Ascending aorta (tissue), 2 donors: ENCODE measurements around the gene EXOC3. TPM values are rescaled to one million over a fixed set of nuclear protein-coding genes. Genes with fewer than 3 reads are reported as not detected.

Experiments
- DNase-seq, 2 donors: peaks; one replicate each; pipeline ENCODE4 v3.0.0-alpha.2; 2019; ENCODE audit warnings: low spot score in 2 of 2
- H3K27ac ChIP-seq, 2 donors: fragments of 200-600 bp; sonication (generic); one replicate each; pipeline ENCODE4 v1.5.1; 2016 to 2017; ENCODE audit warnings: mild to moderate bottlenecking in 1 of 2
- H3K27me3 ChIP-seq: fragments of 200-600 bp; sonication (generic); one replicate; pipeline ENCODE4 v1.5.1; 2017
- H3K36me3 ChIP-seq, 2 donors: fragments of 200-600 bp; sonication (generic); one replicate each; pipeline ENCODE4 v1.5.1; 2016
- H3K4me1 ChIP-seq, 2 donors: fragments of 200-600 bp; sonication (generic); one replicate each; pipeline ENCODE4 v1.5.1; 2016 to 2017; ENCODE audit warnings: mild to moderate bottlenecking in 1 of 2
- H3K4me3 ChIP-seq, 2 donors: fragments of 200-600 bp; sonication (generic); one replicate each; pipeline ENCODE4 v1.5.1; 2016 to 2017; ENCODE audit warnings: mild to moderate bottlenecking in 1 of 2
- H3K9me3 ChIP-seq, 2 donors: fragments of 200-600 bp; sonication (generic); one replicate each; pipeline ENCODE4 v1.5.1; 2016
- intact Hi-C: fragments of 100-400 bp; cut with DNase I; formaldehyde crosslinking; loops from one replicate; pipeline ENCODE4 v1.15.1; 2023
- total RNA-seq: library from RNA; depleted of rRNA; stranded (reverse); fragments of >200 nt; gene quantifications from one replicate; pipeline ENCODE4 v1.1.0, GENCODE V29; 2016
- TF ChIP-seq, protein P1 (sequence below), 3 experiments: fragments of 200-600 bp in 2 of 3; fragments of 450-650 bp in 1 of 3; sonication (generic) in 2 of 3; IDR thresholded peaks; one replicate each; pipeline ENCODE4 v1.5.1; 2016 to 2019; ENCODE audit warnings: antibody characterized with exemption in 3 of 3, mild to moderate bottlenecking in 1 of 3, moderate library complexity in 1 of 3

Gene EXOC3
- total RNA-seq, 1 donor from 2014 or later, result 56.7 TPM

DNA sequence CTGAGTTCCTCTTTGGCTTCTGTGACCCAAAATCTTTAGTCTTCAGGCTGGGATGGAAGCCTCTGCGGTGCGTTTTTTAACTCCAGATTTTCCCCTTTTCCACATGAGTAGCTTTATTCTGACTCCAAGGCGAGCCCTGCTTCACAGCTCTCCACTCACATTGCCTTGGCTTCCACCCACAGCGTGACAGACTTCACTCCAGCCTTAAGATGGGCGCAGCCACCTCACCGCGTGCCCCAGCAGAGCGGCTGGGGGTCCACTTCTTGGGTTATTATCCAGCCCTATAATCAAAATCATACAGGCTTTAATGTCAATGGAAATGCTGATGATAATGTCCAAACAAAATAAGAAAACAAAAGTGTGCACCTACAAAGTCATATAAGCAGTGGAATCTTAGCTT lies 1.2 kb downstream of the EXOC3 start:
- peak in 1 of 2 donors; percentile 55 for DNase-seq
- intact Hi-C loops, result loop anchor here (5.0 to 10.0 kb wide), 3 partner anchors 169 to 227 kb away; partner anchors contain the start of genes CCDC127, CEP72, PDCD6 and SDHA
- Histone ChIP-seq H3K9me3 (no peaks in the 10 kb centered on the region), H3K27ac (no peak overlapping the region), H3K4me3 (peak overlapping the region; percentile 71 to 92), H3K27me3 (no peaks in the 10 kb centered on the region), H3K4me1 (peaks cover 12% of the 10 kb centered on the region in 2 donors), H3K36me3 (peaks cover 28 to 33% of the 10 kb centered on the region in 2 donors)
- TF ChIP-seq, protein P1, sequence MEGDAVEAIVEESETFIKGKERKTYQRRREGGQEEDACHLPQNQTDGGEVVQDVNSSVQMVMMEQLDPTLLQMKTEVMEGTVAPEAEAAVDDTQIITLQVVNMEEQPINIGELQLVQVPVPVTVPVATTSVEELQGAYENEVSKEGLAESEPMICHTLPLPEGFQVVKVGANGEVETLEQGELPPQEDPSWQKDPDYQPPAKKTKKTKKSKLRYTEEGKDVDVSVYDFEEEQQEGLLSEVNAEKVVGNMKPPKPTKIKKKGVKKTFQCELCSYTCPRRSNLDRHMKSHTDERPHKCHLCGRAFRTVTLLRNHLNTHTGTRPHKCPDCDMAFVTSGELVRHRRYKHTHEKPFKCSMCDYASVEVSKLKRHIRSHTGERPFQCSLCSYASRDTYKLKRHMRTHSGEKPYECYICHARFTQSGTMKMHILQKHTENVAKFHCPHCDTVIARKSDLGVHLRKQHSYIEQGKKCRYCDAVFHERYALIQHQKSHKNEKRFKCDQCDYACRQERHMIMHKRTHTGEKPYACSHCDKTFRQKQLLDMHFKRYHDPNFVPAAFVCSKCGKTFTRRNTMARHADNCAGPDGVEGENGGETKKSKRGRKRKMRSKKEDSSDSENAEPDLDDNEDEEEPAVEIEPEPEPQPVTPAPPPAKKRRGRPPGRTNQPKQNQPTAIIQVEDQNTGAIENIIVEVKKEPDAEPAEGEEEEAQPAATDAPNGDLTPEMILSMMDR (IDR thresholded peaks at IDR 0.05), result no peak

DNA sequence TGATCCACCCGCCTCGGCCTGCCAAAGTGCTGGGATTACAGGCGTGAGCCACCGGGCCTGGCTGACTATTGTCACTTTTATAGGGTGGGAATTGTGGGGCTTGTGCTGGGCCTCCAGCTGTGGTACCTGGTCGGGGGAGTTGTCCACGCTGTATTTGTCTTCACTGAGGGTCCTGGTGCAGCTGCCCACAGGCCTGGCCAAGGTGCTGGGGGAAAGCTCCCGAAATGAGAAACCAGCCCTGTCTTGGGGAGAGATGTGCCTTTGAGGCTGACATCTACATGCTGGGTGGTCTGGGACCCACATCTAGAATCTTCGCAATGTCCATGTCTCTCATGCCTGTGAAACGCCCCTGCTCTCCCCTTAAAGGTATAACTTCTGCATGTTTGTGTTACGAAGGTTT lies 2.6 kb downstream of the EXOC3 start:
- TF ChIP-seq, protein P1 (IDR thresholded peaks at IDR 0.05), result no peak
- no peak overlapping the region for H3K27ac ChIP-seq
- no peak overlapping the region for H3K4me3 ChIP-seq
- peak in 1 of 2 donors; percentile 30 for DNase-seq
- peaks cover 36 to 46% of the 10 kb centered on the region in 2 donors for H3K36me3 ChIP-seq
- no peaks in the 10 kb centered on the region for H3K27me3 ChIP-seq
- intact Hi-C loops, result loop anchor here (10.0 kb wide), 2 partner anchors 169 to 171 kb away; partner anchors contain the start of genes CEP72 and PDCD6
- peaks cover 12% of the 10 kb centered on the region in 2 donors for H3K4me1 ChIP-seq
- no peaks in the 10 kb centered on the region for H3K9me3 ChIP-seq

DNA sequence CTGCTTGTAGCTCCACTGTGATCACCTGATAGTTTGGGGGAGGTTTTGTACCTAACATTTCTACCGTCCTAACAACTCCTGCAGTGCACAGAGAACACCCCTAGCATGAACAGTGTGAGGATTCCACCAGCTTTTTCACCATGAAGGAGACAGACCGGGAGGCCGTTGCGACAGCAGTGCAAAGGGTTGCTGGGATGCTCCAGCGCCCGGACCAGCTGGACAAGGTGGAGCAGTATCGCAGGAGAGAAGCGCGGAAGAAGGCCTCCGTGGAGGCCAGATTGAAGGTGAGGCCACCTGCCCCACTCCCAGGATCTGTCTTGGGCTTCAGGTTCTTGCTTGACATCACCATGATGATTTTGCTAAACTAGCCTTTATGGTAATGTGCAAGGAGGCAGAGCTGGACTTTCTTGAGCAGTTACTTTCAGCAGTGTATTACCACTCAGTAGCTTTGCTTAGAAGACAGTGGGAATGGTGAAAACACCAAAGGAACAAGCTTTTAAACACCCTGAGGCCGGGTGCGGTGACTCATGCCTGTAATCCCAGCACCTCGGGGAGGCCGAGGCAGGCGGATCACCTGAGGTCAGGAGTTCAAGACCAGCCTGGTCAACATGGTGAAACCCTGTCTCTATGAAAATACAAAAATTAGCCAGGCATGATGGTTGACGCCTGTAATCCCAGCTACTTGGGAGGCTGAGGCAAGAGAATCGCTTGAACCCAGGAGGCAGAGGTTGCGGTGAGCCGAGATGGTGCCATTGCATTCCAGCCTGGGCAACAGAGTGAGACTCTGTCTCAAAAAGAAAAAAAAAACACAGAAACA lies 3.3 kb downstream of the EXOC3 start:
- DNase-seq, result peak in 1 of 2 donors; percentile 54
- H3K27me3 ChIP-seq, result no peaks in the 10 kb centered on the region
- TF ChIP-seq, protein P1 (IDR thresholded peaks at IDR 0.05), result no peak
- peaks cover 12% of the 10 kb centered on the region in 2 donors for H3K4me1 ChIP-seq
- peaks cover 0 to 2% of the 10 kb centered on the region in 2 donors for H3K9me3 ChIP-seq
- H3K36me3 ChIP-seq, result peaks cover 41 to 53% of the 10 kb centered on the region in 2 donors
- no peak overlapping the region for H3K4me3 ChIP-seq
- intact Hi-C loops, result loop anchor here (10.0 kb wide), 2 partner anchors 169 to 171 kb away; partner anchors contain the start of genes CEP72 and PDCD6
- H3K27ac ChIP-seq, result no peak overlapping the region

DNA sequence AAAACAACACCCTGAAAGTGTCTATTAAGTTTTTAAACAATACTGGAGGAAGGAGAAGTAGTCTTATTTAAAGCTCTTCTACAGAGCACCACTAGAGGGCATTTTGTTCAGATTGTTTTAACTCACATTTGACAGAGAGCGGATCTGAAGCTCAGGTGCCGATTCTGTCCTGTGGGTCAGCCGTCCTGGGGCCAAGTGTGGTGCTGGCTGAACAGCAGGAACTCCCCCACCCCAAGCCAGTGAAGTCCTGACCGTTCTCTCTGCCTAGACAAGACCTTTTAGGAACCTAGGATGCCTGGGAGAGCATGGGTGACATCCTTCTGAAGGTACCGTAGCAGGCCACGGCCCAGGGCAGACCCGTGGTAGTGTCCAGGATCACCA lies 3.9 kb downstream of the EXOC3 start:
- intact Hi-C loops, result loop anchor here (10.0 kb wide), 2 partner anchors 168 to 172 kb away; partner anchors contain the start of genes CEP72 and PDCD6
- TF ChIP-seq, protein P1 (IDR thresholded peaks at IDR 0.05), result peak in 1 of 3 experiments; percentile 43
- H3K4me3 ChIP-seq, result no peak overlapping the region
- no peak overlapping the region for H3K27ac ChIP-seq
- H3K36me3 ChIP-seq, result peaks cover 46 to 59% of the 10 kb centered on the region in 2 donors
- H3K27me3 ChIP-seq, result no peaks in the 10 kb centered on the region
- DNase-seq, result peak in 1 of 2 donors; percentile 54
- peaks cover 5 to 8% of the 10 kb centered on the region in 2 donors for H3K9me3 ChIP-seq
- H3K4me1 ChIP-seq, result peaks cover 12% of the 10 kb centered on the region in 2 donors

DNA sequence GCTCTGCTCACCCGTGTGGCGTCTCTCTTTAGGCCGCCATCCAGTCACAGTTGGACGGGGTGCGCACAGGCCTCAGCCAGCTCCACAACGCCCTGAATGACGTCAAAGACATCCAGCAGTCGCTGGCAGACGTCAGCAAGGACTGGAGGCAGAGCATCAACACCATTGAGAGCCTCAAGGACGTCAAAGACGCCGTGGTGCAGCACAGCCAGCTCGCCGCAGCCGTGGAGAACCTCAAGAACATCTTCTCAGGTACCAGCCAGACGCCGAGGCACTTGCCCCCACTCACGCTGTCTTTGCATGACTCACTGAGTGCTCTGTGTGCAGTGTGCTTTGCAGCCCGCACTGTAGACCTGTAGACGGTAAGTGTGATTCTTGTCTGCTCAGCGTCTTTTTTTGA lies 4.5 kb downstream of the EXOC3 start:
- H3K27ac ChIP-seq, result no peak overlapping the region
- intact Hi-C loops, result loop anchor here (10.0 kb wide), 2 partner anchors 167 to 173 kb away; partner anchors contain the start of genes CEP72 and PDCD6
- TF ChIP-seq, protein P1 (IDR thresholded peaks at IDR 0.05), result no peak
- peaks cover 6 to 7% of the 10 kb centered on the region in 2 donors for H3K4me1 ChIP-seq
- peaks cover 7 to 12% of the 10 kb centered on the region in 2 donors for H3K9me3 ChIP-seq
- no peaks in the 10 kb centered on the region for H3K27me3 ChIP-seq
- peaks cover 53 to 65% of the 10 kb centered on the region in 2 donors for H3K36me3 ChIP-seq
- H3K4me3 ChIP-seq, result no peak overlapping the region
- peak in 1 of 2 donors; percentile 56 for DNase-seq
